HG02588 (cell line): ENCODE data around the gene WDFY2.
"Not testable (repeated sequence)": the region's sequence is repeated elsewhere in the genome, so short reads cannot be mapped to it uniquely, and the experiment has no call there.

ENCODE experiments used
- ATAC-seq: cut with Tn5 transposase; IDR thresholded peaks from one replicate; pipeline ENCODE4 v1.9.1; 2021; ENCODE audit warnings: mild to moderate bottlenecking, moderate library complexity; ENCODE audit not compliant: unreplicated experiment

WDFY2 gene

DNA sequence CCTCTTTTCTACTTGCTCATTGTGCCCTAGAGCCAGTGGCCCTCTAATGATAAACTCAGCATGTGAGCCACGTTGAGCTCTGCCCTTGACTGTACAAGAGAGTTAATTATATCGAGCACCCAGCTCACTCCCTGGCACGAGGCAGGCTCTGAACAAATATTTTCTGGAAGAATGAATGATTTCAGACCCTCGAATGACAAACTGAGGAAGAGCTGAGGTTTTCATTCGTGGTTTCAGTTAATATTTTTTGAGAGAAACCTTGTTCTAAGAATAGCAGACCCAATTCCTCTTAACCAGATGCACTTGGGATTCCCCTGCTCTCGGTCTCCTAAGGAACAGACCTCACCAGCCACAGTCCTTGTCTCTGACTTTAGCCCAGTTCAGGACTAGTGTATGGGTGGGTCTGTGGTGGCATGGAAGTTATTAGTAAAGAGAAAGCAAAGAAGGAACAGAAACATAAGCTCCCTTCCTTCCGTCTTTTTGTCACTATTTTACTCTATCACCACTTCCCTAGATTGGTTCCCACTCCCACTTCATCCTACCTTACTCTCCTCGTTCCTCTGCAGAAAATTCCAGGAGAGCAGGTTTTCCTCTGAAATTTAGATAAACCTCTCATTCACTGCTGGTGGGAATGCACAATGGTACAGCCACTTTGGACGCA lies 22.1 kb upstream of the WDFY2 start:
- ATAC-seq: peak; percentile 83

DNA sequence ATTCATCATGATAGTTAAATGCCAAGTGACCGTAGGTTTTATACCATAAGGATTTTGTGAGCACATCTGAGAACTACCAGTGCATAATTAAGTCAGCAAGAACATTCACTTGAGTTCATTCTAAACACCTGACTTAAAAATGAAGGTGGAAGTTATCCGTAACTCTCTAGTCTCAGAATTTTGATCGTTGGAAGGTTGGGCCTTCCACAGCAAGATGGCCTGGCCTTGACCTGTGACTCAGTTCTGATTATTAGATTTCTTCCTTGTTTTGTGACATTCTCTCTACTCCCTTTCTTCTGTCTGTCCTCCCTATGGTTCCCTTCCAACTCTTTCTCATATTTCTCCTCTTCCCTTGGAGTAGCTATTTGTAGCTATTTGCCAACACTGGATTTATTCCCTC lies 20.0 kb upstream of the WDFY2 start:
- no peak for ATAC-seq

DNA sequence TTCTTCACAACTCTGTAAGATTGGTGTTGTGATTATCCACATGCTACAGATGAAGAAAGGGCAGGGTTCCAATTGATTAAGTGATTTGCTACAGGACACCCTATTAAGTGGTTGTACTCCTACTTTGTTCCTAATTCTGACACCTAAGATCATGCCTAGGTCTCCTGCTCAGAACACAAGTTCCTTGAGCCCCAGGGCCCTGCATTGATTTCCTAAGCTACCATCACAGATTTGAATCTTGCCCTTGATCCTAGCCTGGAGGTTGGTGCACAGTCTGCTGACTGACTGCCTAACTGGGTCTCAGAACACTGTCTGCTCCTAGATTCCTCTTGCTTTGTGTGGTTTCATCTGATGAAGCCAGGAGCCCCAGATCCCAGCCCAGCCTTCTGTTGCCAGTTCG lies 19.6 kb upstream of the WDFY2 start:
- no peak for ATAC-seq

DNA sequence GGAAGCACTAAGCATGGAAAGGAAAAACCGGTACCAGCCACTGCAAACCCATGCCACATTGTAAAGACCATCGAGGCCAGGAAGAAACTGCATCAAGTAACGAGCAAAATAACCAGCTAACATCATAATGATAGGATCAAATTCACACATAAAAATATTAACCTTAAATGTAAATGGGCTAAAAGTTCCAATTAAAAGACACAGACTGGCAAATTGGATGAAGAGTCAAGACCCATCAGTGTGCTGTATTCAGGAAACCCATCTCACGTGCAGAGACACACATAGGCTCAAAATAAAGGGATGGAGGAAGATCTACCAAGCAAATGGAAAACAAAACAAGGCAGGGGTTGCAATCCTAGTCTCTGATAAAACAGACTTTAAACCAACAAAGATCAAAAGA lies 15.3 kb upstream of the WDFY2 start:
- ATAC-seq: not testable (repeated sequence)

DNA sequence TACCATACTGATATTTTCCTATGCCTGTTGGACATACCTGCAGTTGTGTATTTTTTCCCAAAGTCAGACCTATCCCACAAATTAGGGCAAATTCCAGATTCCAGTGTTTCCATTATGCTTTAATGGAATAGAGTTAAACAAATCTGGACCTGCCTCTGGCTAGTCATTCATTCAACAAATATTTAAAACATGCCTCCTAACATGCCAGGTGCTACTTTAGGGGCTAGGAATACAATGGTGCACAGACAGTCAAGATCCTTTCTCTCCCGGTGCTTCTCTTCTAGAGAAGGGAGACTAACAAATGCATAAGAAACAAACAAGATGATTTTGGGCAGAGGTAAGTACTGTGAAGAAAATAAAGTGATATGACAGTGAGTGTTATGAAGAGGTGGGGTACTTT lies 7.5 kb upstream of the WDFY2 start:
- ATAC-seq: no peak

DNA sequence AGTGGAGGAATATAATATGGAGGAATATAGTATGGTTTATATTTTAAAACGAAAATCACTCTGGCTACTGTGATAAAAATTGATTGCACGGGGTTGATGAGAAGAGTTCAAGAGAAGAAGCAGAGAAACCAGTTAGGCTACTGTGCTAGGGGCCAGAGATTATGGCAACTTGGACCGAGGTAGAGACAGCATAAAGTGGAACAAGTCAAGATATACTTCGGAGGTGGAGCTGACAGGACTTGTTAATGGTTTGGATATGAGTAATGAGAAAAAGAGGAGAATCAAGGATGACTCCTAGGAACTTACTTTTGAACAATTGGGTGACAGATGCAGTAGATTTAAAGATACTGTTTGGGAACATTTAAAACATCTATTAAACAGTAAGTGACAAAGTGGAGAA lies 6.6 kb upstream of the WDFY2 start:
- ATAC-seq: no peak

DNA sequence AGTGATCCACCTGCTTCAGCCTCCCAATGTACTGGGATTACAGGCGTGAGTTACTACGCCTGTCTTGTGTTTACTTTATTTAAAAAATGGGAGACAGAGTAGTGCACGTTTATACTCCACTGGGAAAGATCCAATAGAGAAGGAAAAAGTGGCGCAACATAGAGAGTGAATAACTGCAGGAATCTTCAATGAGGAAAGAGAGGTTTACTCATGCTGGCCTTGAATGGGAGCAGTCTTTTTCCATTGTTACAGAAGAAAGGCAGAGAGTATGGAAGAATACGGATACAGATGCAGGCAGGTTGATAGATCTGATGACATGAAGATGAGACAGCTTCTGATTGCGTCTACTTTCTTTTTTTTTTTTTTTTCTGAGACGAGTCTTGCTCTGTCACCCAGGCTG lies 4.6 kb upstream of the WDFY2 start:
- ATAC-seq: no peak

DNA sequence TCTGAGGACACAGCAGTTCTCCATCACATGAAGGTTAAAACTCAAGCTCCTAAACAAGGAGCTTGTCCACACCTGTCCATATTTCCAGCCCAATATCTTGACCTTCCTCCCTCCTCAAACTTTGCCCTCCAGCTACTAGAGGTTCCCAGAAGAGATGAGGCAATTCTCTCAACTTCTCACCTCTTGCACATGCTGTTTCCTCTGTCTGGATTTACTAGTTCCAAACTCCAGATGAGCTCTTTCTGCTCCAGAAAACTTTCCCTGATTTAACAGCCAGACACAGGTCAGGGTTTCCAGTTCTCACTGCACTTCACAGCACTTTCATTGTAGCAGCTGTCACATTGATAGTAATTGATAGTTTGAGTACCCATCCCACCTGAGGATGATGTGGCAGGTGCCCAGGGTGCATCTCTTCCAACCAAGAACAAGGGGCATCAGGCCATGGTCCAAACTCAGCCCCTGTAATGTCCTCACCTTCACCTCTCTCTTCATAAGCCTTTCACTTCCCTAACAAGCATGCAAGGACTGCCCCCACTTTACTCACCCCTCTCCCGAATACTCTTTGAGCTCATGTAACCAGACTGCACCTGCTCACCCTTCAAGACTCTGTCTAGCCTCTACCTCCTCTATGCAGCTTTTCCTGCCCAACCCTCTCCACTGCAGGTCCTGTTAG lies 3.0 kb upstream of the WDFY2 start:
- no peak for ATAC-seq

DNA sequence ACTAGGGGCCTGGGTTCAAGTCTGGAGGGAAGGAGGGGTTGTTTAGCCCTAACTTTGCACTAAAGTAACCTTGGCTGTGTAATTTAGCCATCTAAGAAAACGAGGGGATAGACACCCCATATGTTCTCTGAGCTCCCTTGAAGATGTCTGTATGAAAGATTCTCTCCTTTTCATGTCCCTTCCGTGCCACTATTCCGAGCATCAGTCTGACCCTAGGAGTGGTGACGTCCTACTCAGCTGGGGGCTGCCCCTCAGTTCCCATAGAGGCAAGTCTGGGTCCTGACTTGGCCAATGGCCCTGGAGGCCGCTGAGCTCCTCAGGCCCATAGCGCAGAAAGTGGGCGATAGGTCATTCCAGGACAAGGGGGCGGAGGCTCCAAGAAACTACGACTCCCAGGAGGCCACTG lies 790 bp upstream of the WDFY2 start:
- no peak for ATAC-seq

DNA sequence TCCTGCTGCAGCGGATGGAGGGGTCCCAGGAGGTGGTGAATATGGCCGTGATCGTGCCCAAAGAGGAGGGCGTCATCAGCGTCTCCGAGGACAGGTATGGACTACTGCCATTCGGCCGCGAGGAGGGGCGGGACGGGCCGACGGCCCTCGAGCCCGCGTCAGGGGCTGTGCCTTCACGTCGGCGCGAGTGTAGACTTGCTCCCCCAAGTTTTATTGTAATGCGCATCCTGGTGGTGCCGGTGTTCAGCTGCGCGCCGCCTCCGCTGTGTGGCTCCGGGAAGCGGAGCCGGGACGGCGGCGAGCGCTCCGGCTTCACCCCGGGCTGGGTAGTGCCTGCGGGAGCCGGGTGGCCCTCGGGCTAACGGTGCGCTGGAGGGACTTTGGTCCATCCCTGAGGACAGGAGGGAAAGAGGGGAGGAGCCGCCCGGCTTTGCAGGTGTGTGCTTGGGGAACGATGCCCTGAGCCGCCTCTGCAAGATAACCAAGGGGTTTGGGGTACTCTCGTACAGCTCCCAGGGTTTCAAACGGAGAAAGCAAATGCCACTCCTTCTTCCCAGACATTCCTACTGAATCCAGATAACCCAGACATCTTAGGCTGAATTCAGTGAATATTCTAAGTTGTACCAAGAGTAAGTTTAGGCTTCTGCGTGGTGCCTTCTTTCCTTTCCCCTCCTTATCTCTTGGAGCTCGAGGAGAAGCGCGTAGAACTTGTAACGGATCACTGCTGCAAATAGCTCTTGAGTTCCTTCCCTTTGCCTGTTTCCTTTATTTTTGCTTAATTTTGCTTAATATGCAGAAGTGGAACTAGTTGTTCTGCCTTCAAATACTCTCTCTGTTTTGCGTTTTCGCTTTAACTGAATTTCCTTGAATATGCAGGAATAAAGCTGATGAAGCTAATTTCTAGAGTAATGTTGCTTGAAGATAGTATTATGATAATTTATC lies 740 bp downstream of the WDFY2 start:
- ATAC-seq: peak; percentile 29

DNA sequence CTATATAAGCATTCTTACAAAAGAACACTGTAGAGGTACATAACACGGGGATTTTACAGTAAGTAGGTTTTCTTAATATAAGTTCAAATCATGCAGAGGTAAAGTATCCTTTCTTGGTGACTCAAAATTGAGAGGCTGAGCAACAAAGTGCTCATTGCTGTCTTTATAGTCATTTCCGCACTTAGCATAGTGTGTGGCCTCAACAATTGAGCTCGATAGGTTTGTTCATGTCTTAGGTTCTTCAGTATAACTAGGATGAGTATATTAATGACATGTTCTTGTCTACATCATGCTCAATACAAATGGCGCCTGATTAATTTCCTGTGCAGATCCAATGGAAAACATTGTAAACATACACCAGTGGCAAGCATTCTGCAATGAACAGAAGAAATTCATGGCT lies 1.4 kb downstream of the WDFY2 start:
- ATAC-seq: no peak

DNA sequence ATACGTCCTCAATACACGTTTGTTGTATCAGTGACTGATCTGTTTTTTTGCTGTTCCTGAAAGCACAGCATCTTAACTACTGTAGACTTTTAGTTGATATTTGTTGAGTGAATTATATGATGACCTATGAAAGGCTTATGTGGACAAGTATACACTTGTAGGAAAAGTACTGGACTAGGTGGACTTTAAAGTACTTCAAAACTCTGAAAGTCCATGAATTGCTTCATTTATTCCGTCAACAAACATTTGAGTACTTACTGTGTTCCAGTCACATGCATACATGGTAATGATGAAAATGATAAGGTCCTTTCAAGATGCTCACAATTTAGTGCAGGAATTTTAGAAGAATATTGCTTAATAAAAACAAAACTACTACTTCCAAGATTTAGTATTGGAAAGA lies 3.1 kb downstream of the WDFY2 start:
- ATAC-seq: no peak

DNA sequence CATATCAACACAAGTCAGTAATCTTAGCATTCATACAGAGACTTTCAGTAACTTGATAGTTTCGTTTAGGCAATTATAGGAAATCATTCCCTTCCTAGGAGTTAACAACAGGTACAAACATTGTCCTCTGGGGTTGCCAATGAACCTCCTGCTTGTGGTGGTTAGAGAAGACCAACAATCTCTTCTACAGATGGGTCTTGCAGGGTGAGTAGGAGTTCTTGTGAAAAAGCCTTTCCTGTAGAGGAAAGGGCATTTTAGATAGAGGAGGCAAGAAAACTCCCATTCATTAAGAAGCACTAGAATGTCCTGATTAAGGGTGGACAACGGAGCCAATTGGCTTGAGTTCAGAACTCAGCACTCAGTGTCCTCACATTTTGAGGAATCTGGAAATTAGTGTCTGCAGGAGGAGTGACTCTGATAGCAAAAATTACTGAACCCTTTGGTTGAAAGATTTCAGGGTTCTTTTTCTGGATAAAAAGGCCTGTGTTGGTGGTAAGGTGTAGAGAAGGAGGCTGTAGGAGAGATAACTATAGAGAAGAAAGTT lies 4.2 kb downstream of the WDFY2 start:
- no peak for ATAC-seq

DNA sequence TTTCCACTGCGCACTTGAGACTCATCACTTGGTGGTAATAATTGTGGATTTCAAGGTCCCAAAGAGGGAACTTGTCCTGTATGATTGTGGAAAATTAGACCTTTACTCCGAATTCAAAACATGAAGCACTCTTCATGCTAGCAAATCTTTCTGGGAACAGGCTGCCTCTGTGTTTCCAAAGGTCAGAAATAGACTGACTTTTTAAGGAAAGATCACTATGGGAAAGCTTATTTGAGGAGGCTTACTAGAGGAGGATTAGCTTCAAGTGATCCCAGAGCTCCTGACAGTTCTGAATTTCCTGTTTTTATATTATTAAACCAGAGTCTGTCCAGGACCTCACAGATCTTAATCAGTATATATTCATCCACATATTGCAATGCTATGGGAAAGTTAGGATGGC lies 5.5 kb downstream of the WDFY2 start:
- ATAC-seq: no peak

DNA sequence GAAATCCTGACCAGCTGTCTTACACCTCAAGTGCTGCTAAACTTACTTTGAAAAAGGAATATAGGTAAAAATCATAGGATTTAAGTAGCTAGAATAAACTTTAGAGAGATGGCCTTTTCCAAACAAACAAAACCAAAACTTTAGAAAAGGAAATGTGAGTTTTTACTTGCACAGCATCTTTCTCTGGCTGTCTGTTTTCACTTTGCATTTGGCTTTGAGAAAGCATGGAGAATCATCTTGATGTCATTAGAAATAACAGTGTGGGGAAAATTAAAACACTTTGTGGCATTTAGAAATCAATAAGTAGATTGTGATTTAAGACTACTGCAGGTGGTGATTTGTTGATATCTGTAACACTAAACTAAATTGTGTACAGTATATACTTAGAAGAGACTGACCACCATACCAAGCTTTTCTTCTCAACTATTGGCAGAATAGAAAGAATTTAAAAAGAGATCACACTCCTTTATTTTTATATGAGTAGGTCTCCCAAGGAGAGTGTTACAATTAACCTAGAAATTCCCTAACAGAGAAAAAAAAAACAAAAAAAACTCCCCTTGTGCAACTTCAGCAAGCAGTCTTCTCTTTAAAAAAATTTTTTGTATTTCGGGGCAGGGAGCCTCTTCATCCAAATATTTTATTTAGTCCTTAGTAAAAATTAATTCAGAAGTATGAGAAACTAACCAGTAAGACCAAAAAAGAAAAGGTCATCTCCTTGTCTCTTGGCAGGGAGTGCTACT lies 6.1 kb downstream of the WDFY2 start:
- no peak for ATAC-seq

DNA sequence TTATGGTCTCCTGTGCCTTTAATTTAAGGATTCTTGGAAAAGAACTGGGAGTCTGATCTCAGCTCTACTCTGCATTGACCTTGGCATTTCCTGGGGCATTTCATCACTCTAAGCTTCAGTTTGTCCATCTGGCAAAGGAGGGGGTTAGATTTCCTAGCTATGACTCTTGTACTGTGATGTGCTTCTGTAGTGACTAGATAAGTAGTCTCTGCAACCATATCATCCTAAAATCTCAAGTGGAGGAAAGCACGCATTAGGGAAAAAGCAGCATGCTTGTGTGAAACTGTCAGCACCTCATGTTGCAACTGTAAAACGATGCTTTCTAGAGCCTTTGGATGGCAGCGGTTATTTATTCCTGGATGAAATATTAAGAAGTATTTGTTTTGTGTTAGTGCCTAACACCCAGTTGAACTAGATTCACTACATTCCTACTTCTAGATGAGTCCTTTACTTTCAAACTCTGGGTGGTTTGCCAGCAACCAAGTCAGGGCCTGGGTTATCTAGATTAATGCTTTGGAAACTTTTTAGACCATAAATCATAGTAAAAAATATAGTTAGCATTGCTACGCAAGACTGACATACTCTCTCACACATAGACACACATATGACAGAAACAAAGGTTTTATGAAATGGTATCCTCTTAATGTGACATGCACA lies 6.8 kb downstream of the WDFY2 start:
- ATAC-seq: no peak

DNA sequence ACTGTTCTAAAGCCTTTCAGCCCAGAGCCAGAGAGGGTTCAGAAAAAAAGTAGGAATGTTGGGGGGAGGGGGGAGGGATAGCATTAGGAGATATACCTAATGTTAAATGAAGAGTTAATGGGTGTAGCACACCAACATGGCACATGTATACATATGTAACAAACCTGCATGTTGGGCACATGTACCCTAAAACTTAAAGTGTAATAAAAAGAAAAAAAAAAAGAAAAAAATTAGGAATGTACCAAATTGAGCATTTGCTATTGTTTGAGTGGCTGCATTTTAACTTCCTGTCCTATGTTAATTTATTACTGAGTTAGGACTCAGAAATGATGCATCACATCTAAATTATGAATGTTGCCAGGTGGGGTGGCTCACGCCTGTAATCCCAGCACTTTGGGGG lies 7.7 kb downstream of the WDFY2 start:
- not testable (repeated sequence) for ATAC-seq

DNA sequence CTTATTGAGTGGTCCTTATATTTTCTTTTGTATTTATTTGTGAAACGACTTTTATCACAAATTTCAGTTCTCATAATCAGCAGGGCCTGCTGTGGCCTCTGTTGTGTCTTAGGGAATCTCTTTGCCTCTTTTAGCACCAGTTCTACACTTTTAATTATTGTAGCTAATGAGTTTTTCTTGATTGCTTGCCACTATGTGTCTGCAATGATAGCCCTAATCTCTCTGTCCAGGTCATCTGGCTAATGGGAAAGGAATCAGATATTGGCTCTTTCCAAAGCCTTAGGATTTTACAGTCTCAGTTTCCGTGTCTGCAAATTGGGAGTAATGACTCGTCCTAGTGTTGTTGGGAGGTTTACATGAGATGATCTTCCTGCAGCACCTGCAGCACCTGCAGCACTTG lies 10.2 kb downstream of the WDFY2 start:
- ATAC-seq: no peak

DNA sequence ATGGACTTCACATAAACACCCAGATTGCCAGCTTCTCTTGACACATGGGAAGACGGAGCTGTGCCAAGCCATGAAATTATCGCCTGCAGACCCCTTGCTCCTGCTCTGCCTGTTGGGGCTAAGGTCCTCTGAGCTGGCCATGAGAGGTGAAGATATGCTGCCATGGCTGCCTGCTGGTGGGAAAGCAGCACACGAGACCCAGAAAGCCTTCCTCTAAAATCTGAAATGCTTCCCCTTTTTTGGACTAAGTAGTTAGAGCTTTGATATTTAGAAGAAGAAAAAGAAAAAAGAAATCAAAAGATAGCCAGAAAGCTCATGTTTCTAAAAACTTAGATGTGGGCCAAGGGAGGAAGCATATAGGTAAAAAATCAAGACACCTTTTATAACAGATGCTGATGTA lies 11.2 kb downstream of the WDFY2 start:
- no peak for ATAC-seq

DNA sequence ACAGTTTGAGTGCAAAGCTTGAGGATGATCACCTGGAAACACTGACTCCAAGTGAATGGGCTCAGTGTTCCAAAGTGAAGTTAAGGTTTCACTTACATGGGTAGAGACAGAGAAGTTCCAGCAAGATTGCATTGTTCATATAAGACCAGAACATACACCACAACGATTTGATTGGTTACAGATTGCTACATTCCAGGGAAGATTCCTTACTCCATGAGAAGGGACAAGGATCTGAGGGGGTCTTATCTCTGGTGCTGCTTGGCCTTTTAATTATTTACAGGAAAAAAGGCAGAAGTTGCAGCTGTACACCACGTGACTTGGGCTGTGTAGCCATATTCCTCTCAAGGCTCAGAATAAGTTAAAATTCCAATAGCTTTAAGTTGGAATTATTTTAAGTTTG lies 12.3 kb downstream of the WDFY2 start:
- no peak for ATAC-seq
